K562 (cell line): ENCODE data around the gene CDKN2C. TPM values are rescaled to one million over a fixed set of nuclear protein-coding genes. Genes with fewer than 3 reads are reported as not detected.

ENCODE experiments used
- CBFA2T2 ChIP-seq: fragments of 450-650 bp; conservative IDR thresholded peaks from 2 replicates; pipeline ENCODE4 v1.6.1; 2017; ENCODE audit warnings: mild to moderate bottlenecking
- CXXC5 ChIP-seq: fragments of 250-450 bp; sonication (Bioruptor Pico); IDR thresholded peaks from 2 replicates; pipeline ENCODE4 v1.8.0; 2022; ENCODE audit warnings: inconsistent platforms, mild to moderate bottlenecking, moderate library complexity
- EP300 ChIP-seq: IDR thresholded peaks from 2 replicates; pipeline ENCODE4 v1.6.1; 2012; ENCODE audit warnings: low read length, improper control_type of control experiment
- HDGF ChIP-seq: fragments of 450-650 bp; IDR thresholded peaks from 2 replicates; pipeline ENCODE4 v1.6.1; 2016
- IFI16 ChIP-seq: fragments of 250-450 bp; sonication (Bioruptor Pico); IDR thresholded peaks from 2 replicates; pipeline ENCODE4 v2.1.2; 2022; ENCODE audit warnings: mild to moderate bottlenecking, inconsistent platforms
- MIER1 ChIP-seq: fragments of 450-650 bp; IDR thresholded peaks from 2 replicates; pipeline ENCODE4 v1.6.1; 2016; ENCODE audit warnings: antibody characterized with exemption, mild to moderate bottlenecking, low read depth
- OTX1 ChIP-seq: fragments of 450-650 bp; formaldehyde crosslinking; IDR thresholded peaks from 2 replicates; pipeline ENCODE4 v1.4.0; 2022; ENCODE audit warnings: mild to moderate bottlenecking
- SMARCE1 ChIP-seq: fragments of 450-650 bp; IDR thresholded peaks from 2 replicates; pipeline ENCODE4 v1.7.1; 2016; ENCODE audit warnings: mild to moderate bottlenecking
- SUPT5H ChIP-seq: fragments of 450-650 bp; IDR thresholded peaks from 2 replicates; pipeline ENCODE4 v1.6.1; 2016
- ZC3H4 ChIP-seq: sonication (generic); formaldehyde crosslinking; IDR thresholded peaks from 2 replicates; pipeline ENCODE4 v1.9.0; 2021; ENCODE audit warnings: missing genetic modification reagents, borderline replicate concordance
- ZKSCAN1 ChIP-seq: fragments of 150-350 bp; IDR thresholded peaks from 2 replicates; pipeline ENCODE4 v1.6.1; 2016; ENCODE audit warnings: low read depth, low read length
- ZNF354B ChIP-seq: fragments of 250-450 bp; sonication (Bioruptor Pico); IDR thresholded peaks from 2 replicates; pipeline ENCODE4 v1.4.0; 2020
- polyA plus RNA-seq, 8 experiments: library from polyadenylated mRNA; depleted of rRNA in 4 of 8; stranded (reverse) in 5 of 8; unstranded in 3 of 8; fragments of >200 nt; fragmentation: Nextera tagmentation in 2 of 8; fragmentation: Illumina TruSeq in 1 of 8; extraction: Ambion mirVana in 2 of 8; extraction: Trizol in 1 of 8; gene quantifications; 2 replicates each; pipeline versions ENCODE4 v1.2.1 to v1.2.3, GENCODE V29; 2011 to 2014; ENCODE audit warnings: inconsistent platforms in 1 of 8, missing spikeins in 1 of 8
- total RNA-seq, 7 experiments: library from RNA; depleted of rRNA in 6 of 7; stranded (reverse); fragments of >200 nt in 6 of 7; fragmentation: Illumina TruSeq in 2 of 7; extraction: Trizol in 2 of 7; gene quantifications; 2 replicates each; pipeline versions ENCODE4 v1.2.1 to v1.2.3, GENCODE V29; 2011 to 2021; ENCODE audit warnings: low replicate concordance in 1 of 7
- TF ChIP-seq, protein P1 (sequence below): IDR thresholded peaks from 2 replicates; pipeline ENCODE4 v1.6.1; 2012; ENCODE audit warnings: low read depth, low read length, improper control_type of control experiment, borderline replicate concordance
- TF ChIP-seq, protein P2 (sequence below): fragments of 150-350 bp; conservative IDR thresholded peaks from 2 replicates; pipeline ENCODE4 v1.6.1; 2014; ENCODE audit warnings: low read length
- TF ChIP-seq, protein P3 (sequence below): fragments of 250-450 bp; sonication (Bioruptor Pico); IDR thresholded peaks from 2 replicates; pipeline ENCODE4 v1.5.0; 2022; ENCODE audit warnings: mild to moderate bottlenecking
- TF ChIP-seq, protein P4 (sequence below): fragments of 450-650 bp; formaldehyde crosslinking; IDR thresholded peaks from 2 replicates; pipeline ENCODE4 v1.4.0; 2022; ENCODE audit warnings: mild to moderate bottlenecking, moderate library complexity
- TF ChIP-seq, protein P5 (sequence below): fragments of 250-450 bp; sonication (Bioruptor Pico); IDR thresholded peaks from 2 replicates; pipeline ENCODE4 v1.5.1; 2021; ENCODE audit warnings: mild to moderate bottlenecking

Gene CDKN2C
- total and polyA plus RNA-seq, 9 of the 15 experiments (the other 6 are each of a cell fraction or from before 2014, with no cell fraction given): 11.9 to 74.3 (median 45.9) TPM

DNA sequence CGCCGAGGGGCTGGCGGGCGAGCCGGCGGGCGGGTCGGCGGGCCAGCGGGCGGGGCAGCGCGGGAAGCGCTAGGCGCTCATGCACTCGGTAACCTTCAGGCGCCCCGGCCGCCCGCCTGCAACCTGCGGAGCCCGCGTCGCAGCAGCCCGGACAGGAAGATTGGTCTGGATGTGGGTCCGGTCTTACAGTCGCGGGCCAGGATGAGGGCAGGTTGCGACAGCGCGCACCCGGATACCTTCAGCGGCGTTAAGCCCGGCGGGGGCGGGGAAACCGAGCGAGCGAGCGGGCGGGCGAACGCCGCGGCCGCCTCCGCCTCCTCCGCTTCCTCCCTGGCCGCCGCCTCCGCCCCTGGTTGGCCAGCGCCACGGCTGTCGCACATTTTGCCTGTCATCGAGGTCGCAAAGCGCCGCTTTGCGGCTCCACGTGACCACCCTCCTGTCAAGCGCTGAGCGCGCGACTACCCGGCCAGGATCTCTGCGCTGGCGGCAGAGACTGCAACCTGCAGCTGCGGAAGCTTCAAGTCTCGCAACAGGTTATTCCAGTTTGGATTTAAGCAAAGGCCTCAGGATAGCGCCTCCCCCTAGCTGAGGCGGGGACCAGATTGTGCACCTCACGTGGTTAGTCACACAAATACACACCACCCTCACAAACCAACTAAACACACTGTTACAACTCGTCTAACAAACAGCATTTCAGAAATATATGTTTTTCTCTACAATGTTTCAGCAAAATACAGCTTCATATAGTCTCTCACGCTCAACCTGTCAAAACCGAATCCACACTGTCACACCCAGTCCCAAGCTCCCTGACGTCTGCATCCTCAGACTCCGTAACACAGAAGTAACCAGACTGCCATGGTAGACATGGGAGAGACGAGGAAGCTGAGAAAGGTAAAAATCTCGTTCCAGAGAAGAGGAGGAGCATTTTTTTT lies 9.9 kb upstream of the CDKN2C start, which contains the start of gene FAF1 (continued):
- TF ChIP-seq CBFA2T2 (peak; percentile 85), SUPT5H (peak; percentile 89), IFI16 (no peak), EP300 (peak; percentile 58), ZC3H4 (CRISPR knock-in tag) (no peak), ZKSCAN1 (0 out of 2 replicates have a peak, but pooled peaks have one; percentile 53), ZNF354B (CRISPR knock-in tag) (no peak), MIER1 (no peak), HDGF (no peak), OTX1 (CRISPR knock-in tag) (peak; percentile 21; the same call in 1 of the 2 replicates), CXXC5 (CRISPR knock-in tag) (peak; percentile 97), SMARCE1 (peak; percentile 50; the same call in 1 of the 2 replicates)
- TF ChIP-seq, protein P1, sequence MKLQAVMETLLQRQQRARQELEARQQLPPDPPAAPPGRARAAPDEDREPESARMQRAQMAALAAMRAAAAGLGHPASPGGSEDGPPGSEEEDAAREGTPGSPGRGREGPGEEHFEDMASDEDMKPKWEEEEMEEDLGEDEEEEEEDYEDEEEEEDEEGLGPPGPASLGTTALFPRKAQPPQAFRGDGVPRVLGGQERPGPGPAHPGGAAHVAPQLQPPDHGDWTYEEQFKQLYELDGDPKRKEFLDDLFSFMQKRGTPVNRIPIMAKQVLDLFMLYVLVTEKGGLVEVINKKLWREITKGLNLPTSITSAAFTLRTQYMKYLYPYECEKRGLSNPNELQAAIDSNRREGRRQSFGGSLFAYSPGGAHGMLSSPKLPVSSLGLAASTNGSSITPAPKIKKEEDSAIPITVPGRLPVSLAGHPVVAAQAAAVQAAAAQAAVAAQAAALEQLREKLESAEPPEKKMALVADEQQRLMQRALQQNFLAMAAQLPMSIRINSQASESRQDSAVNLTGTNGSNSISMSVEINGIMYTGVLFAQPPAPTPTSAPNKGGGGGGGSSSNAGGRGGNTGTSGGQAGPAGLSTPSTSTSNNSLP: no peak
- TF ChIP-seq, protein P2, sequence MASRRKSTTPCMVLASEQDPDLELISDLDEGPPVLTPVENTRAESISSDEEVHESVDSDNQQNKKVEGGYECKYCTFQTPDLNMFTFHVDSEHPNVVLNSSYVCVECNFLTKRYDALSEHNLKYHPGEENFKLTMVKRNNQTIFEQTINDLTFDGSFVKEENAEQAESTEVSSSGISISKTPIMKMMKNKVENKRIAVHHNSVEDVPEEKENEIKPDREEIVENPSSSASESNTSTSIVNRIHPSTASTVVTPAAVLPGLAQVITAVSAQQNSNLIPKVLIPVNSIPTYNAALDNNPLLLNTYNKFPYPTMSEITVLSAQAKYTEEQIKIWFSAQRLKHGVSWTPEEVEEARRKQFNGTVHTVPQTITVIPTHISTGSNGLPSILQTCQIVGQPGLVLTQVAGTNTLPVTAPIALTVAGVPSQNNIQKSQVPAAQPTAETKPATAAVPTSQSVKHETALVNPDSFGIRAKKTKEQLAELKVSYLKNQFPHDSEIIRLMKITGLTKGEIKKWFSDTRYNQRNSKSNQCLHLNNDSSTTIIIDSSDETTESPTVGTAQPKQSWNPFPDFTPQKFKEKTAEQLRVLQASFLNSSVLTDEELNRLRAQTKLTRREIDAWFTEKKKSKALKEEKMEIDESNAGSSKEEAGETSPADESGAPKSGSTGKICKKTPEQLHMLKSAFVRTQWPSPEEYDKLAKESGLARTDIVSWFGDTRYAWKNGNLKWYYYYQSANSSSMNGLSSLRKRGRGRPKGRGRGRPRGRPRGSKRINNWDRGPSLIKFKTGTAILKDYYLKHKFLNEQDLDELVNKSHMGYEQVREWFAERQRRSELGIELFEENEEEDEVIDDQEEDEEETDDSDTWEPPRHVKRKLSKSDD: no peak
- TF ChIP-seq, protein P3, sequence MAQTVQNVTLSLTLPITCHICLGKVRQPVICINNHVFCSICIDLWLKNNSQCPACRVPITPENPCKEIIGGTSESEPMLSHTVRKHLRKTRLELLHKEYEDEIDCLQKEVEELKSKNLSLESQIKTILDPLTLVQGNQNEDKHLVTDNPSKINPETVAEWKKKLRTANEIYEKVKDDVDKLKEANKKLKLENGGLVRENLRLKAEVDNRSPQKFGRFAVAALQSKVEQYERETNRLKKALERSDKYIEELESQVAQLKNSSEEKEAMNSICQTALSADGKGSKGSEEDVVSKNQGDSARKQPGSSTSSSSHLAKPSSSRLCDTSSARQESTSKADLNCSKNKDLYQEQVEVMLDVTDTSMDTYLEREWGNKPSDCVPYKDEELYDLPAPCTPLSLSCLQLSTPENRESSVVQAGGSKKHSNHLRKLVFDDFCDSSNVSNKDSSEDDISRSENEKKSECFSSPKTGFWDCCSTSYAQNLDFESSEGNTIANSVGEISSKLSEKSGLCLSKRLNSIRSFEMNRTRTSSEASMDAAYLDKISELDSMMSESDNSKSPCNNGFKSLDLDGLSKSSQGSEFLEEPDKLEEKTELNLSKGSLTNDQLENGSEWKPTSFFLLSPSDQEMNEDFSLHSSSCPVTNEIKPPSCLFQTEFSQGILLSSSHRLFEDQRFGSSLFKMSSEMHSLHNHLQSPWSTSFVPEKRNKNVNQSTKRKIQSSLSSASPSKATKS (CRISPR knock-in tag): no peak
- TF ChIP-seq, protein P4, sequence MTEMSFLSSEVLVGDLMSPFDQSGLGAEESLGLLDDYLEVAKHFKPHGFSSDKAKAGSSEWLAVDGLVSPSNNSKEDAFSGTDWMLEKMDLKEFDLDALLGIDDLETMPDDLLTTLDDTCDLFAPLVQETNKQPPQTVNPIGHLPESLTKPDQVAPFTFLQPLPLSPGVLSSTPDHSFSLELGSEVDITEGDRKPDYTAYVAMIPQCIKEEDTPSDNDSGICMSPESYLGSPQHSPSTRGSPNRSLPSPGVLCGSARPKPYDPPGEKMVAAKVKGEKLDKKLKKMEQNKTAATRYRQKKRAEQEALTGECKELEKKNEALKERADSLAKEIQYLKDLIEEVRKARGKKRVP: no peak
- TF ChIP-seq, protein P5, sequence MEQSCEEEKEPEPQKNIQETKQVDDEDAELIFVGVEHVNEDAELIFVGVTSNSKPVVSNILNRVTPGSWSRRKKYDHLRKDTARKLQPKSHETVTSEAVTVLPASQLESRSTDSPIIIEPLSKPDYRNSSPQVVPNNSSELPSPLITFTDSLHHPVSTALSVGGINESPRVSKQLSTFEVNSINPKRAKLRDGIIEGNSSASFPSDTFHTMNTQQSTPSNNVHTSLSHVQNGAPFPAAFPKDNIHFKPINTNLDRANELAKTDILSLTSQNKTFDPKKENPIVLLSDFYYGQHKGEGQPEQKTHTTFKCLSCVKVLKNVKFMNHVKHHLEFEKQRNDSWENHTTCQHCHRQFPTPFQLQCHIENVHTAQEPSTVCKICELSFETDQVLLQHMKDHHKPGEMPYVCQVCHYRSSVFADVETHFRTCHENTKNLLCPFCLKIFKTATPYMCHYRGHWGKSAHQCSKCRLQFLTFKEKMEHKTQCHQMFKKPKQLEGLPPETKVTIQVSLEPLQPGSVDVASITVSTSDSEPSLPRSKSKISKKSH (CRISPR knock-in tag): no peak
